ENCODE data around the gene PTPN22.
A peak's percentile ranks its signal among the peaks of the same experiment; 100 is the strongest.

Gene PTPN22

GRCh38 chr1:113871597-113872113 is at the start of gene PTPN22:
PTPN22 (minus strand) TSS chr1:113871712.
- DNase-seq (ENCODE audit: low read depth), result peak; percentile 52
- peak within 1 kb of the TSS; percentile 30 for H3K4me3 ChIP-seq (ENCODE audit: low read depth, low read length)

GRCh38 chr1:113918243-113918642 is 46.7 kb upstream of the PTPN22 start:
- no peak for DNase-seq (ENCODE audit: low read depth)
- H3K4me3 ChIP-seq (ENCODE audit: low read depth, low read length), result no peak overlapping the region

GRCh38 chr1:113917400-113918082 is 46.0 kb upstream of the PTPN22 start:
- no peak for DNase-seq (ENCODE audit: low read depth)
- no peak overlapping the region for H3K4me3 ChIP-seq (ENCODE audit: low read depth, low read length)

GRCh38 chr1:113916974-113917373 is 45.5 kb upstream of the PTPN22 start:
- DNase-seq (ENCODE audit: low read depth), result no peak
- H3K4me3 ChIP-seq (ENCODE audit: low read depth, low read length), result no peak overlapping the region

- no peak overlapping the region for H3K4me3 ChIP-seq (ENCODE audit: low read depth, low read length)
- no peak for DNase-seq (ENCODE audit: low read depth)
Observed at GRCh38 chr1:113913887-113914664, 42.6 kb upstream of the PTPN22 start.

GRCh38 chr1:113913312-113913668 is 41.8 kb upstream of the PTPN22 start:
- H3K4me3 ChIP-seq (ENCODE audit: low read depth, low read length), result no peak overlapping the region
- no peak for DNase-seq (ENCODE audit: low read depth)

GRCh38 chr1:113912594-113913311 is 41.2 kb upstream of the PTPN22 start:
- DNase-seq (ENCODE audit: low read depth), result peak; percentile 52
- H3K4me3 ChIP-seq (ENCODE audit: low read depth, low read length), result no peak overlapping the region

- DNase-seq (ENCODE audit: low read depth), result no peak
Observed at GRCh38 chr1:113905435-113905861, 33.9 kb upstream of the PTPN22 start.

GRCh38 chr1:113904674-113905434 is 33.3 kb upstream of the PTPN22 start, which contains the start of the genes AP4B1 and DCLRE1B:
AP4B1 (minus strand) TSS chr1:113904799; CDS start chr1:113904717, 82 bp downstream.
DCLRE1B (plus strand) TSS chr1:113905326; CDS start chr1:113905587, 261 bp downstream.
- peak within 1 kb of the TSS; percentile 98 for H3K4me3 ChIP-seq (ENCODE audit: low read depth, low read length)
- DNase-seq (ENCODE audit: low read depth), result peak; percentile 100

More at GRCh38 chr1:113905435-113905861, 33.9 kb upstream of the PTPN22 start:
- peak overlapping the region; percentile 98 for H3K4me3 ChIP-seq (ENCODE audit: low read depth, low read length)

- DNase-seq (ENCODE audit: low read depth), result no peak
- H3K4me3 ChIP-seq (ENCODE audit: low read depth, low read length), result peak overlapping the region; percentile 98
Observed at GRCh38 chr1:113904293-113904673, 32.8 kb upstream of the PTPN22 start.

- no peak for DNase-seq (ENCODE audit: low read depth)
Observed at GRCh38 chr1:113903501-113904292, 32.2 kb upstream of the PTPN22 start.

GRCh38 chr1:113901191-113901590 is 29.7 kb upstream of the PTPN22 start:
- DNase-seq (ENCODE audit: low read depth), result no peak
- H3K4me3 ChIP-seq (ENCODE audit: low read depth, low read length), result no peak overlapping the region

More at GRCh38 chr1:113903501-113904292, 32.2 kb upstream of the PTPN22 start:
- H3K4me3 ChIP-seq (ENCODE audit: low read depth, low read length), result peak overlapping the region; percentile 98

- DNase-seq (ENCODE audit: low read depth), result no peak
- H3K4me3 ChIP-seq (ENCODE audit: low read depth, low read length), result no peak overlapping the region
Observed at GRCh38 chr1:113899111-113899510, 27.6 kb upstream of the PTPN22 start.

GRCh38 chr1:113898241-113898814 is 26.8 kb upstream of the PTPN22 start:
- no peak for DNase-seq (ENCODE audit: low read depth)
- no peak overlapping the region for H3K4me3 ChIP-seq (ENCODE audit: low read depth, low read length)

GRCh38 chr1:113895961-113896360 is 24.4 kb upstream of the PTPN22 start:
- no peak for DNase-seq (ENCODE audit: low read depth)
- H3K4me3 ChIP-seq (ENCODE audit: low read depth, low read length), result no peak overlapping the region

GRCh38 chr1:113895098-113895497 is 23.6 kb upstream of the PTPN22 start:
- DNase-seq (ENCODE audit: low read depth), result no peak

GRCh38 chr1:113893267-113893666 is 21.8 kb upstream of the PTPN22 start:
- H3K4me3 ChIP-seq (ENCODE audit: low read depth, low read length), result no peak overlapping the region
- no peak for DNase-seq (ENCODE audit: low read depth)

More at GRCh38 chr1:113895098-113895497, 23.6 kb upstream of the PTPN22 start:
- no peak overlapping the region for H3K4me3 ChIP-seq (ENCODE audit: low read depth, low read length)

- H3K4me3 ChIP-seq (ENCODE audit: low read depth, low read length), result no peak overlapping the region
- no peak for DNase-seq (ENCODE audit: low read depth)
Observed at GRCh38 chr1:113891631-113892220, 20.2 kb upstream of the PTPN22 start.
